Measurements from ENCODE around the gene BICDL2.
A peak's percentile ranks its signal among the peaks of the same experiment; 100 is the strongest.

Gene BICDL2

DNA sequence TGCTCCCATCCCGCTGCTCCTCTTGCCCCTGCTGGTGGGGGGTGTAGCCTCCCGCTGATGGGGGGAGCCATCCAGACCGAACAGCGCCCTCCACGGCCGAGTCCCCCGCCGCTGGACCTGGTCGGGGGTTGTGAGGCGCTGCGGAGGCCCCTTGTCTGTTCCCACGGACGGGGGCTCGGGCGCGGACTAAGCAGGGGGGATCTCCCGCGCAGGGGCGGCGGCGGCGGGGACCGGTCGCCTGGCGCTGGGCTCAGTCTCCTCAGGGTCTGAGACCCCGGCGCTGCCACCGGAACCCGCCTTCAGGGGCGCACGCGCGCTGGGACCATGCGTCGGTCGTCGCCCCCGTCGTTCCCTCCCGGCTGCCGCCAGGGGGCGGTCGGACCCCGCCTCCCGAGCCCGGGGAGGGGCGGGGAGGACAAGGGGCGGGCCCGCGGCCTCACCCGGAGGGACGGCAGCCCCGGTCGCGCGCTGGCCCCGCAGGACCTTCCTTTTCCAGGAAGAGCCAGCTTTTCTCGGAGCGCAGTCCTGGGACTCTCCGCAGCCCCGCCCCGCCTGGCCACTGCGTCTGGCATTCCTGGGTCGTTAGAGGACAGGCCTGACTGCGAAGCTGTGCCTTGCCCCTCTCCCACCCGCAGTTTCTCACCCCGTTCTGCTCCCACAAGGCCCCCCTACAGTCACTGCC lies 22.4 kb upstream of the BICDL2 start (continued):
- TF ChIP-seq, protein P1, sequence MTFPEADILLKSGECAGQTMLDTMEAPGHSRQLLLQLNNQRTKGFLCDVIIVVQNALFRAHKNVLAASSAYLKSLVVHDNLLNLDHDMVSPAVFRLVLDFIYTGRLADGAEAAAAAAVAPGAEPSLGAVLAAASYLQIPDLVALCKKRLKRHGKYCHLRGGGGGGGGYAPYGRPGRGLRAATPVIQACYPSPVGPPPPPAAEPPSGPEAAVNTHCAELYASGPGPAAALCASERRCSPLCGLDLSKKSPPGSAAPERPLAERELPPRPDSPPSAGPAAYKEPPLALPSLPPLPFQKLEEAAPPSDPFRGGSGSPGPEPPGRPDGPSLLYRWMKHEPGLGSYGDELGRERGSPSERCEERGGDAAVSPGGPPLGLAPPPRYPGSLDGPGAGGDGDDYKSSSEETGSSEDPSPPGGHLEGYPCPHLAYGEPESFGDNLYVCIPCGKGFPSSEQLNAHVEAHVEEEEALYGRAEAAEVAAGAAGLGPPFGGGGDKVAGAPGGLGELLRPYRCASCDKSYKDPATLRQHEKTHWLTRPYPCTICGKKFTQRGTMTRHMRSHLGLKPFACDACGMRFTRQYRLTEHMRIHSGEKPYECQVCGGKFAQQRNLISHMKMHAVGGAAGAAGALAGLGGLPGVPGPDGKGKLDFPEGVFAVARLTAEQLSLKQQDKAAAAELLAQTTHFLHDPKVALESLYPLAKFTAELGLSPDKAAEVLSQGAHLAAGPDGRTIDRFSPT (tag by site-specific recombination; IDR thresholded peaks at IDR 0.05): no peak; the same call in 1 of the 2 replicates
- TF ChIP-seq TCF7L2 (IDR thresholded peaks at IDR 0.05; ENCODE audit: borderline replicate concordance, low read depth, low read length) (no peak), ZNF571 (tag by site-specific recombination; IDR thresholded peaks at IDR 0.05) (no peak), ZFP37 (tag by site-specific recombination; IDR thresholded peaks at IDR 0.05) (no peak), ZNF19 (tag by site-specific recombination; IDR thresholded peaks at IDR 0.05; ENCODE audit: low read depth) (no peak), SP7 (tag by site-specific recombination; IDR thresholded peaks at IDR 0.05) (peak; percentile 29; the same call in 1 of the 2 replicates), KLF9 (tag by site-specific recombination; IDR thresholded peaks at IDR 0.05; ENCODE audit: low read depth) (peak; percentile 78), ATF2 (tag by site-specific recombination; IDR thresholded peaks at IDR 0.05; ENCODE audit: low read depth) (no peak), ZIC2 (tag by site-specific recombination; IDR thresholded peaks at IDR 0.05) (peak; percentile 93), ZNF660 (tag by site-specific recombination; IDR thresholded peaks at IDR 0.05) (peak; percentile 67; the same call in 1 of the 2 replicates), HOXA7 (CRISPR knock-in tag; IDR thresholded peaks at IDR 0.05; ENCODE audit: borderline replicate concordance) (no peak), SALL2 (tag by site-specific recombination; IDR thresholded peaks at IDR 0.05; ENCODE audit: borderline replicate concordance) (no peak), ZNF514 (tag by site-specific recombination; IDR thresholded peaks at IDR 0.05) (no peak), ZNF23 (tag by site-specific recombination; IDR thresholded peaks at IDR 0.05; ENCODE audit: borderline replicate concordance) (no peak), ZNF391 (tag by site-specific recombination; IDR thresholded peaks at IDR 0.05; ENCODE audit: borderline replicate concordance, low read depth) (no peak), ZNF600 (tag by site-specific recombination; IDR thresholded peaks at IDR 0.05) (no peak), ZNF518A (tag by site-specific recombination; conservative IDR thresholded peaks at IDR 0.05; ENCODE audit: low read depth) (no peak), ZXDB (tag by site-specific recombination; IDR thresholded peaks at IDR 0.05) (peak; percentile 92), ZNF394 (tag by site-specific recombination; IDR thresholded peaks at IDR 0.05; ENCODE audit: borderline replicate concordance) (no peak), ZNF664 (tag by site-specific recombination; IDR thresholded peaks at IDR 0.05) (no peak), ZSCAN18 (tag by site-specific recombination; IDR thresholded peaks at IDR 0.05) (no peak; the same call in 1 of the 2 replicates), SP3 (tag by site-specific recombination; IDR thresholded peaks at IDR 0.05) (peak; percentile 60), EGR2 (tag by site-specific recombination; IDR thresholded peaks at IDR 0.05; ENCODE audit: low read depth) (no peak), ZNF146 (tag by site-specific recombination; IDR thresholded peaks at IDR 0.05) (no peak), ZNF670 (tag by site-specific recombination; IDR thresholded peaks at IDR 0.05; ENCODE audit: low read depth) (no peak), ZNF596 (tag by site-specific recombination; IDR thresholded peaks at IDR 0.05) (no peak), ZNF548 (tag by site-specific recombination; IDR thresholded peaks at IDR 0.05) (no peak), ZNF121 (tag by site-specific recombination; IDR thresholded peaks at IDR 0.05) (no peak), HOXD13 (CRISPR knock-in tag; IDR thresholded peaks at IDR 0.05; ENCODE audit: borderline replicate concordance) (no peak), ZNF366 (tag by site-specific recombination; conservative IDR thresholded peaks at IDR 0.05) (no peak)
- TF ChIP-seq, protein P2, sequence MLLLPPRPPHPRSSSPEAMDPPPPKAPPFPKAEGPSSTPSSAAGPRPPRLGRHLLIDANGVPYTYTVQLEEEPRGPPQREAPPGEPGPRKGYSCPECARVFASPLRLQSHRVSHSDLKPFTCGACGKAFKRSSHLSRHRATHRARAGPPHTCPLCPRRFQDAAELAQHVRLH (tag by site-specific recombination; IDR thresholded peaks at IDR 0.05): no peak

Data from HEK293 (cell line).